Stimulated activated effector memory CD8-positive, alpha-beta T cell treated with anti-CD3 and anti-CD28 coated beads, Interleukin-12 subunit alpha, Interleukin-12 subunit beta, amount 100 ng/mL, for 72 hours (primary cell): ENCODE data around the gene FRRS1L.

ENCODE experiments used
- ATAC-seq: fragments of 150-1000 bp; cut with Tn5 transposase; 2 replicates; pipeline ENCODE4 v1.10.0; 2021
- DNase-seq, 2 donors: peaks; one replicate each; pipeline ENCODE4 v3.0.0; 2021 to 2022; ENCODE audit warnings: low spot score in 2 of 2
- H3K27ac Mint-ChIP-seq: one replicate; pipeline ENCODE4 v1.8.0; 2022; ENCODE audit warnings: mild to moderate bottlenecking, mixed read lengths
- H3K36me3 Mint-ChIP-seq: one replicate; pipeline ENCODE4 v1.8.0; 2022; ENCODE audit warnings: mild to moderate bottlenecking, mixed read lengths
- H3K4me1 Mint-ChIP-seq: one replicate; pipeline ENCODE4 v1.8.0; 2022; ENCODE audit warnings: mixed read lengths
- H3K4me3 Mint-ChIP-seq: one replicate; pipeline ENCODE4 v1.8.0; 2022; ENCODE audit warnings: mild to moderate bottlenecking, mixed read lengths
- H3K9me3 Mint-ChIP-seq: one replicate; pipeline ENCODE4 v1.8.0; 2022; ENCODE audit warnings: mixed read lengths

The FRRS1L gene

GRCh38 chr9:109182940-109183798 is 16.1 kb upstream of the FRRS1L start:
- H3K9me3 Mint-ChIP-seq = no peaks in the 10 kb centered on the region
- H3K4me1 Mint-ChIP-seq = no peaks in the 10 kb centered on the region
- no peak overlapping the region for H3K27ac Mint-ChIP-seq
- DNase-seq (no peak), ATAC-seq (peak; percentile 38)
- H3K36me3 Mint-ChIP-seq = no peaks in the 10 kb centered on the region
- no peak overlapping the region for H3K4me3 Mint-ChIP-seq

DNA sequence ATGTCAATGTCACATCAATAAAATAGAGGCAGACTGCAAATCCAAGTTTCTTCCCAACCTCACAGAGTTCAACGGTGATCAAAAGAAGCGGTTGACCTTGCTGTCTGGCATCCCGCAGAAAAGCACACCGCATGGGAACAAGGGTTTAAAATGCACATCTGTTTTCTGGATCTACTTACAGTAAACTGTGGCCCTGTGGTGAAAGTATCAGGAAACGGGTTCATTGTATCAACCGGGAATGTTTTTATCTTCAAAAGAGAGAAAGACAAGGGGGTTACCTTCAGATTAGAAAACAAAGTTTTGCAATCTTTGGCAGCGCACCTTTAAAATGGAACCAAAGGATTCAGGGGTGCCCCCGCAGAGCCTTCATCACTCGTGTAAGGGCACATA is 15.5 kb upstream of the FRRS1L start:
- Mint-ChIP-seq H3K36me3 (no peaks in the 10 kb centered on the region), H3K4me1 (no peaks in the 10 kb centered on the region), H3K4me3 (no peak overlapping the region), H3K27ac (no peak overlapping the region), H3K9me3 (no peaks in the 10 kb centered on the region)
- ATAC-seq (no peak), DNase-seq (no peak)

- no peak overlapping the region for H3K4me3 Mint-ChIP-seq
- no peak overlapping the region for H3K27ac Mint-ChIP-seq
- H3K36me3 Mint-ChIP-seq = no peaks in the 10 kb centered on the region
- DNase-seq (no peak), ATAC-seq (peak; percentile 85)
- no peaks in the 10 kb centered on the region for H3K4me1 Mint-ChIP-seq
- H3K9me3 Mint-ChIP-seq = no peaks in the 10 kb centered on the region
These were observed 14.2 kb upstream of the FRRS1L start for GRCh38 chr9:109181284-109181683.

DNA sequence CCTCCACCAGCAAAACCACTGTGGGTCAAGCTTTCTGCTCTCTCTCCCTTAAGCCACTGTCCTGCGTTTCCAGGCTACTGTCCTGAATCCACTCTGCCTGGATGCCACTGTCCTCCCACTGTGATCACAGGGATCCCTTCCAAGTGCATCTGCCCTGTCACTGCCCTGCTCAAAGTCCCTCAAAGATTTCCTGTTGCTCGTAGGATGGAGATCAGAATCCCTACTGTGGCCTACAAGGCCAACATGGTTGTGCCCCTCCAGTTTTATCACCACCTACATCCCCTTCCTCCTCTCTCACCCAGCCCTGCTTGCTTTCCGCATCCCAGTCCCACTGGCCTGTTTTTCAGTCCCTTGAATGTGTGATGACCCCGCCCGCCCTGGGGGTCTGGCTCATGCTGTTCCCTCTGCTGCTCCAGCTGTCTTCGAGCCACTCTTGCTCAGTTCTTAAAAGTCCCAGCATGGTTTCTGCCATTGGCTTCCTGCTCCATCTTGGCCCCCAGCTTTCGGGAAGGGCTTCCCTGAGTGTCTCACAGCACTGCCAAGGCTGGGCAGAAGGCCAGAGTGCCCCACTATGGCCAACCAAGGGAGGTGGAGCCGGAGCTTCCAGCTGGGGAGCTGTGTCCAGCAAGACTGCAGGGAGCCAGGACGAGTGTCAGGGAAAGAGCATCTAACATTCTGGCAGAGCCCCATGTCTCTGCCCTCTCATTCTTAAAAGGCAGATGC is 12.9 kb upstream of the FRRS1L start:
- no peaks in the 10 kb centered on the region for H3K4me1 Mint-ChIP-seq
- no peaks in the 10 kb centered on the region for H3K36me3 Mint-ChIP-seq
- DNase-seq (no peak), ATAC-seq (no peak)
- no peak overlapping the region for H3K27ac Mint-ChIP-seq
- H3K9me3 Mint-ChIP-seq = no peaks in the 10 kb centered on the region
- H3K4me3 Mint-ChIP-seq = no peak overlapping the region

DNA sequence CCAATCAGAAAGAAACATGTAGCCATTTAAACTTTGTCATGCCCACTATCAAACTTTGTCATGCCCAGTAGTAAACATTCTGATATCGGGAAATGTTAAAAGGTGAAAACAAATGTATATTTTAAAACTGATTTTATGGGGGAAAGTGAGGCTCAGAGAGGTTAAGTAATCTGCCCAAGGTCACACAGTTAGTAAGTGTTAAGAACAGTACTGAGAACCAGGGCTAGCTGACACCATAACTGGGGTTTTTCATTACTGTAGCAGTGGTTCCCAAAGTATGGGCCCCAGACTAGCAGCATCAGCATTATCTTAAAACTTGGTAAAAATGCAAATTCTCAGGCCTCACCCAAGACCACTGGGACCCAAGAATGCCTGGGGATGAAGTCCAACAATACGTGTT is 9.9 kb upstream of the FRRS1L start:
- H3K27ac Mint-ChIP-seq = no peak overlapping the region
- DNase-seq = no peak

GRCh38 chr9:109176386-109176785 is 9.3 kb upstream of the FRRS1L start:
- Mint-ChIP-seq H3K4me1 (no peaks in the 10 kb centered on the region), H3K4me3 (no peak overlapping the region), H3K36me3 (no peaks in the 10 kb centered on the region), H3K9me3 (no peaks in the 10 kb centered on the region), H3K27ac (no peak overlapping the region)
- ATAC-seq = no peak
- DNase-seq = no peak

More for the DNA sequence above, 9.9 kb upstream of the FRRS1L start:
- Mint-ChIP-seq H3K4me1 (no peaks in the 10 kb centered on the region), H3K36me3 (no peaks in the 10 kb centered on the region), H3K4me3 (no peak overlapping the region), H3K9me3 (no peaks in the 10 kb centered on the region)
- ATAC-seq = no peak

- ATAC-seq (no peak), DNase-seq (no peak)
- H3K4me1 Mint-ChIP-seq = no peaks in the 10 kb centered on the region
- no peaks in the 10 kb centered on the region for H3K36me3 Mint-ChIP-seq
- no peaks in the 10 kb centered on the region for H3K9me3 Mint-ChIP-seq
- no peak overlapping the region for H3K4me3 Mint-ChIP-seq
- no peak overlapping the region for H3K27ac Mint-ChIP-seq
These were observed 5.9 kb upstream of the FRRS1L start for GRCh38 chr9:109172935-109173334.

DNA sequence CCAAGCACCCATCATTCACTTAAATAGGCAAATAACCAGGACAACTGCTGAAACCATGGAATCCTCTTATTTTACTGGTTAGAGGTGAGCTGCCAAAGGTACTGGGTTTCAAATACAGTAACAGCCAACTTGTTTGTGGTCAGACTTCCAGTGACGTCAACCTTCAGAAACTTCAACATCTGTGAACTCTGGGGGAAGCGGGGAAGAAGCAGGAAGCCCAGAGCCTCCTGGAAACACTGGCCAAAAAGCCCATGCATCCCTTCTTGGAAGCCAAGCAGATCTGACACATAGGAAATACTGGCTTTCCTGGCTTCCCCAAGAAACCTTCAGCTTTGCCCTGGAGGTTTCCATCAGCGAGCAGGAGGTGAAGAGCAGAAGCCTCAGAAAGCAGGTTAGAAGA is 4.9 kb upstream of the FRRS1L start:
- no peak for ATAC-seq
- H3K4me1 Mint-ChIP-seq = peaks cover 6% of the 10 kb centered on the region
- H3K4me3 Mint-ChIP-seq = no peak overlapping the region
- H3K9me3 Mint-ChIP-seq = no peaks in the 10 kb centered on the region
- H3K27ac Mint-ChIP-seq = no peak overlapping the region
- DNase-seq = no peak
- H3K36me3 Mint-ChIP-seq = no peaks in the 10 kb centered on the region

DNA sequence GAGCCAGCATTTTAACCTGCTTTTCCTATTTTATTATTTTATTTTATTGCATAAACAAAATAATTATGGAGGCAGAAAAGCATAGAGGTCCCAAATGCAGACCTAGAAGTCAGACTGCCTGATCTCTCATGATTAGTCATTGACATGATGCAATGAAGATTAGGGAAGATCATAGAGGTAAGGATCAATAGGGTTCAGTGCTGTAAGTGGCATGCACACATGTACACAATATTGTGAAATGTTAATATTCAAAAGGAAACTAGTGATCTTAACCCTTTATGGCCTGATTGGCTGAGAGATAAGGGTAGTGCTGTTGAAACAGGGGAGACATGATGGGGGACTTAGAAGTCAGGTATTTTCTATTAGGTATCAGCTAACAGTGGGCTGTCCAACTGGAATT is 1.1 kb upstream of the FRRS1L start:
- Mint-ChIP-seq H3K27ac (no peak overlapping the region), H3K9me3 (no peaks in the 10 kb centered on the region), H3K4me1 (peaks cover 6% of the 10 kb centered on the region), H3K36me3 (no peaks in the 10 kb centered on the region), H3K4me3 (no peak overlapping the region)
- DNase-seq (no peak), ATAC-seq (no peak)

- Mint-ChIP-seq H3K36me3 (no peaks in the 10 kb centered on the region), H3K27ac (no peak overlapping the region), H3K4me3 (peak overlapping the region; percentile 46), H3K9me3 (no peaks in the 10 kb centered on the region), H3K4me1 (peaks cover 6% of the 10 kb centered on the region)
- DNase-seq (no peak), ATAC-seq (no peak)
These were observed 667 bp upstream of the FRRS1L start for GRCh38 chr9:109167716-109168115.

DNA sequence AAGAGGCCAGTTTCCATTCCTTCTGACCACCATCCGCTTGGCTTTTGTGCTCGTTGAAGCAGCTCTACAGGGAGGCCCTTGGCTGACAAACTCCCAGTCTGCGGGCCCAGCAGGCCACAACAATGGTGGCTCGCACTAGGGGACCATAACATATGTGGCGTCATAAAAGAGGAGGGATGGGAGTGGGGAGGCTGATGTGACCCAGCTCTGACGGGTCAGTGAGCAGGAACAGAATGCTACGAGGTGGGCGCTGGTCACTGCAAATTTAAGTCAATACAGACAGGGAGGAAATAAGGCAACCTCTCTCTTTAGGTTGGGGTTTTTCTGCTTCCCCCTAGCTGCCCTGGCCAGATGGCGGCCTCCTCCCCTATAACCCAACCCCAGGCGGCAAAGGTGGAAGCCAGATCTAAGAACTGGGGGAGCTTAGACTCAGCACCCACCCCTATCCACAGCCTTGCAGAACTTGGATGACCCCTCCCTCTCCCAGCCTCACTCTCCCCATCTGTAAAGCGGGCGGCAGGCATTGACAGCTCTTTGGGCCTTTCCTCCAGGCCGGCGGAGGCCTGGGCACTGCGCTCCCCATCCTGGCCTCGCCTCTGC is 778 bp downstream of the FRRS1L start:
- no peaks in the 10 kb centered on the region for H3K36me3 Mint-ChIP-seq
- H3K4me3 Mint-ChIP-seq = no peak overlapping the region
- H3K9me3 Mint-ChIP-seq = no peaks in the 10 kb centered on the region
- peaks cover 6% of the 10 kb centered on the region for H3K4me1 Mint-ChIP-seq
- no peak for DNase-seq
- H3K27ac Mint-ChIP-seq = no peak overlapping the region
- ATAC-seq = no peak

DNA sequence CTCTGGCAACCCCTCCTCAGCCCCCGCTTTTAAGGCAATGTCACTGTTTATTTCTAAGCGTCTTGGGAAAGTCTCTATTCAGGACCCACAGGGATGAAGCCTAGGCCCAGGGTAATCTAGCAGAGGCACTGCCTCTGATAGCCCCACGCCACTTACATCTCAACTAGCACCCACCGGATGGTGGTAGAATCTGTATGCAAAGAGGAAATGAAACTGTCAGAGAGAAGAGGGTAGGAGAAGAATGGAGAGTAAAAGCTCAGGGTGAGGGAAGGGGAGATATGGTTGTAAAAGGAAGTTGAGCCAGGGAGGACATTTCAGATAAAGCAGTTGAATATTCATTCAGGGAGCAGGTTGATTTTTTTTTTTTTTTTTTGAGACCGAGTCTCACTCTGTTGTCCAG is 3.0 kb downstream of the FRRS1L start:
- H3K9me3 Mint-ChIP-seq = peaks cover 3% of the 10 kb centered on the region
- H3K36me3 Mint-ChIP-seq = no peaks in the 10 kb centered on the region
- DNase-seq (no peak), ATAC-seq (no peak)
- peaks cover 6% of the 10 kb centered on the region for H3K4me1 Mint-ChIP-seq
- no peak overlapping the region for H3K4me3 Mint-ChIP-seq
- no peak overlapping the region for H3K27ac Mint-ChIP-seq

- ATAC-seq (no peak), DNase-seq (no peak)
- no peak overlapping the region for H3K4me3 Mint-ChIP-seq
- peaks cover 6% of the 10 kb centered on the region for H3K4me1 Mint-ChIP-seq
- H3K36me3 Mint-ChIP-seq = no peaks in the 10 kb centered on the region
- H3K27ac Mint-ChIP-seq = no peak overlapping the region
- peaks cover 3% of the 10 kb centered on the region for H3K9me3 Mint-ChIP-seq
These were observed 3.9 kb downstream of the FRRS1L start for GRCh38 chr9:109163194-109163593.

- no peak overlapping the region for H3K4me3 Mint-ChIP-seq
These were observed 4.4 kb downstream of the FRRS1L start for GRCh38 chr9:109162677-109163076.

GRCh38 chr9:109161471-109161870 is 5.6 kb downstream of the FRRS1L start:
- Mint-ChIP-seq H3K4me3 (no peak overlapping the region), H3K9me3 (peaks cover 3% of the 10 kb centered on the region), H3K36me3 (no peaks in the 10 kb centered on the region), H3K27ac (no peak overlapping the region), H3K4me1 (no peaks in the 10 kb centered on the region)
- ATAC-seq (no peak), DNase-seq (no peak)

More at GRCh38 chr9:109162677-109163076, 4.4 kb downstream of the FRRS1L start:
- H3K27ac Mint-ChIP-seq = no peak overlapping the region
- H3K4me1 Mint-ChIP-seq = peaks cover 6% of the 10 kb centered on the region
- DNase-seq = no peak
- H3K36me3 Mint-ChIP-seq = no peaks in the 10 kb centered on the region
- ATAC-seq = no peak
- peaks cover 3% of the 10 kb centered on the region for H3K9me3 Mint-ChIP-seq

DNA sequence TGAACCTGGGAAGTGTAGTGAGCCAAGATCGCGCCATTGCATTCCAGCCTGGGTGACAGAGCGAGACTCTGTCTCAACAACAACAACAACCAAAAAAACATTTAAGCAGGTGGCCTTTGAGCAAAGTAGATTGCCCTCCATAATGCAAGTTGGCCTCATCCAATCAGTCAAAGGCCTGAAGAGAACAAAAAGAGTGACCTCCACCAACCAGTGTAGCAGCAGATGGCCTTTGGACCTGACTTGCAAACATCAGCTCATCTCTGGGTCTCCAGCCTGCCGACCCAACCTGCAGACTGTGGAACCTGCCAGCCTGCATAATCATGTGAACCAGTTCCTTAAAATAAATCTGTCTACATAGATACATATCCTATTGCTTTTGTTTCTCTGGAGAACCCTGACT is 7.5 kb downstream of the FRRS1L start:
- Mint-ChIP-seq H3K36me3 (no peaks in the 10 kb centered on the region), H3K9me3 (peaks cover 3% of the 10 kb centered on the region), H3K4me1 (no peaks in the 10 kb centered on the region), H3K27ac (no peak overlapping the region), H3K4me3 (no peak overlapping the region)
- no peak for ATAC-seq
- no peak for DNase-seq
